ENCODE data around the gene PSENEN. TPM values are rescaled to one million over a fixed set of nuclear protein-coding genes. Genes with fewer than 3 reads are reported as not detected.

The PSENEN gene
- total and polyA plus RNA-seq, 9 of the 15 experiments (the other 6 are each of a cell fraction or from before 2014, with no cell fraction given), result 34.5 to 299 (median 61.1) TPM

DNA sequence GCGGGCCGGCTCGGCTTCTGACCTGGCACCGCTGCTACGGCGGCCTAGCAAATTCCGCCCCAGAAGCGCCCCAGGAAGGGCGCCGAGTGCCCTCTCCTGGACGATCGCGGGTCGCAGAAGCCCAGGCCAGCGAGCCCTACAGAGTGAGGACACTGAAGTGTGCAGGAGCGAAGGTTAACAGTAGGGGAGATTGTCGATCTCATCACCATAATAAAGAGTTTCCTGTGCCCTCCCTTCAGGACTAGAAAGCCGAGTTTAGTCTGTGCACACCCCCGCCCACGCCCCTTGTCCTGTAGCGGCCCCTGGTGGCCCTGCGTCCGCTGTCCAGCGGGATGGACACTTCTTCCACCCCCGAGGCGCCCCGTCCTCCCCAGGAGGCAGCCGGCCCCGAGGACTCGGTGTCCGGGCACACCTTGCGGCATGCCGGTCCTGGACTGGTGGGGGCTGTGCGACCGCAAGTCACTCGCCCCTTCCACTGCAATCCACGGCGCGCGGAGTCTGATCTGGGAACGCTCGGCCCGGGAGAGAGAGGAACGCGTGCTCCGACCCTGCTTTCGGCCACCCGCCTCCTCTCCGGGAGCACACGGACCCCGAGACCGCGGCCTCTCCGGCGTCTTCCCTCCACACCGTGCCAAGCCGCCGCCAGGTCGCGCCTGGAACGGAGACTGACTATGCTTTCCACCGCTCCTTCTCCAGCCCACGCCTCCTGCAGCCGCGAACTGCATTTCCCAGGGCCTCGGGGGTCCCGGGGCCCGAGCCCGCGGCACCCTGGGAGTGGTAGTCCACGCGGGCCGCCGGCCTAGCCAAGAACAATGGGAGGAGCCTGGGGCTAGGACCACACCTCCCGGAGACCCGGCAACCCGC lies 28.4 kb upstream of the PSENEN start (continued):
- TF ChIP-seq PHF21A (IDR thresholded peaks at IDR 0.05; ENCODE audit: borderline replicate concordance, low read depth) (peak; percentile 70; the same call in 1 of the 2 replicates), TAF7 (tag; IDR thresholded peaks at IDR 0.05) (no peak), ELF4 (CRISPR knock-in tag; IDR thresholded peaks at IDR 0.05) (no peak), ZNF143 (CRISPR knock-in tag; IDR thresholded peaks at IDR 0.05) (peak; percentile 87), NELFE (IDR thresholded peaks at IDR 0.05; ENCODE audit: insufficient read depth, insufficient read length) (no peak), SNRNP70 (optimal IDR thresholded peaks at IDR 0.05; ENCODE audit: low read depth, low read length) (no peak), BCOR (IDR thresholded peaks at IDR 0.05) (peak; percentile 55; the same call in 1 of the 2 replicates), TAL1 (IDR thresholded peaks at IDR 0.05) (no peak), MECOM (CRISPR knock-in tag; IDR thresholded peaks at IDR 0.05) (no peak), ESRRB (CRISPR knock-in tag; IDR thresholded peaks at IDR 0.05; ENCODE audit: borderline replicate concordance) (no peak), PTTG1 (tag; IDR thresholded peaks at IDR 0.05; ENCODE audit: low read depth) (no peak), MCM3 (IDR thresholded peaks at IDR 0.05) (no peak), ARHGAP35 (IDR thresholded peaks at IDR 0.05; ENCODE audit: partially characterized antibody) (no peak), RBM25 (IDR thresholded peaks at IDR 0.05; ENCODE audit: low read depth, low read length, severe bottlenecking) (no peak), ZBTB17 (CRISPR knock-in tag; IDR thresholded peaks at IDR 0.05) (peak; percentile 77), BRD4 (IDR thresholded peaks at IDR 0.05) (no peak), ZNF830 (CRISPR knock-in tag; IDR thresholded peaks at IDR 0.05) (no peak)
- TF ChIP-seq, protein P1, sequence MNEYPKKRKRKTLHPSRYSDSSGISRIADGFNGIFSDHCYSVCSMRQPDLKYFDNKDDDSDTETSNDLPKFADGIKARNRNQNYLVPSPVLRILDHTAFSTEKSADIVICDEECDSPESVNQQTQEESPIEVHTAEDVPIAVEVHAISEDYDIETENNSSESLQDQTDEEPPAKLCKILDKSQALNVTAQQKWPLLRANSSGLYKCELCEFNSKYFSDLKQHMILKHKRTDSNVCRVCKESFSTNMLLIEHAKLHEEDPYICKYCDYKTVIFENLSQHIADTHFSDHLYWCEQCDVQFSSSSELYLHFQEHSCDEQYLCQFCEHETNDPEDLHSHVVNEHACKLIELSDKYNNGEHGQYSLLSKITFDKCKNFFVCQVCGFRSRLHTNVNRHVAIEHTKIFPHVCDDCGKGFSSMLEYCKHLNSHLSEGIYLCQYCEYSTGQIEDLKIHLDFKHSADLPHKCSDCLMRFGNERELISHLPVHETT (CRISPR knock-in tag; conservative IDR thresholded peaks at IDR 0.05 in 1 of 2, IDR thresholded peaks at IDR 0.05 in 1 of 2), result no peak
- TF ChIP-seq, protein P2, sequence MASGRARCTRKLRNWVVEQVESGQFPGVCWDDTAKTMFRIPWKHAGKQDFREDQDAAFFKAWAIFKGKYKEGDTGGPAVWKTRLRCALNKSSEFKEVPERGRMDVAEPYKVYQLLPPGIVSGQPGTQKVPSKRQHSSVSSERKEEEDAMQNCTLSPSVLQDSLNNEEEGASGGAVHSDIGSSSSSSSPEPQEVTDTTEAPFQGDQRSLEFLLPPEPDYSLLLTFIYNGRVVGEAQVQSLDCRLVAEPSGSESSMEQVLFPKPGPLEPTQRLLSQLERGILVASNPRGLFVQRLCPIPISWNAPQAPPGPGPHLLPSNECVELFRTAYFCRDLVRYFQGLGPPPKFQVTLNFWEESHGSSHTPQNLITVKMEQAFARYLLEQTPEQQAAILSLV (tag; IDR thresholded peaks at IDR 0.05), result no peak
- TF ChIP-seq, protein P3, sequence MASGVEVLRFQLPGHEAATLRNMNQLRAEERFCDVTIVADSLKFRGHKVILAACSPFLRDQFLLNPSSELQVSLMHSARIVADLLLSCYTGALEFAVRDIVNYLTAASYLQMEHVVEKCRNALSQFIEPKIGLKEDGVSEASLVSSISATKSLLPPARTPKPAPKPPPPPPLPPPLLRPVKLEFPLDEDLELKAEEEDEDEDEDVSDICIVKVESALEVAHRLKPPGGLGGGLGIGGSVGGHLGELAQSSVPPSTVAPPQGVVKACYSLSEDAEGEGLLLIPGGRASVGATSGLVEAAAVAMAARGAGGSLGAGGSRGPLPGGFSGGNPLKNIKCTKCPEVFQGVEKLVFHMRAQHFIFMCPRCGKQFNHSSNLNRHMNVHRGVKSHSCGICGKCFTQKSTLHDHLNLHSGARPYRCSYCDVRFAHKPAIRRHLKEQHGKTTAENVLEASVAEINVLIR (CRISPR knock-in tag; IDR thresholded peaks at IDR 0.05), result no peak
- TF ChIP-seq, protein P4, sequence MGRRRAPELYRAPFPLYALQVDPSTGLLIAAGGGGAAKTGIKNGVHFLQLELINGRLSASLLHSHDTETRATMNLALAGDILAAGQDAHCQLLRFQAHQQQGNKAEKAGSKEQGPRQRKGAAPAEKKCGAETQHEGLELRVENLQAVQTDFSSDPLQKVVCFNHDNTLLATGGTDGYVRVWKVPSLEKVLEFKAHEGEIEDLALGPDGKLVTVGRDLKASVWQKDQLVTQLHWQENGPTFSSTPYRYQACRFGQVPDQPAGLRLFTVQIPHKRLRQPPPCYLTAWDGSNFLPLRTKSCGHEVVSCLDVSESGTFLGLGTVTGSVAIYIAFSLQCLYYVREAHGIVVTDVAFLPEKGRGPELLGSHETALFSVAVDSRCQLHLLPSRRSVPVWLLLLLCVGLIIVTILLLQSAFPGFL (CRISPR knock-in tag; IDR thresholded peaks at IDR 0.05), result no peak
- TF ChIP-seq, protein P5, sequence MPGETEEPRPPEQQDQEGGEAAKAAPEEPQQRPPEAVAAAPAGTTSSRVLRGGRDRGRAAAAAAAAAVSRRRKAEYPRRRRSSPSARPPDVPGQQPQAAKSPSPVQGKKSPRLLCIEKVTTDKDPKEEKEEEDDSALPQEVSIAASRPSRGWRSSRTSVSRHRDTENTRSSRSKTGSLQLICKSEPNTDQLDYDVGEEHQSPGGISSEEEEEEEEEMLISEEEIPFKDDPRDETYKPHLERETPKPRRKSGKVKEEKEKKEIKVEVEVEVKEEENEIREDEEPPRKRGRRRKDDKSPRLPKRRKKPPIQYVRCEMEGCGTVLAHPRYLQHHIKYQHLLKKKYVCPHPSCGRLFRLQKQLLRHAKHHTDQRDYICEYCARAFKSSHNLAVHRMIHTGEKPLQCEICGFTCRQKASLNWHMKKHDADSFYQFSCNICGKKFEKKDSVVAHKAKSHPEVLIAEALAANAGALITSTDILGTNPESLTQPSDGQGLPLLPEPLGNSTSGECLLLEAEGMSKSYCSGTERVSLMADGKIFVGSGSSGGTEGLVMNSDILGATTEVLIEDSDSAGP (CRISPR knock-in tag; IDR thresholded peaks at IDR 0.05), result peak; percentile 23; the same call in 1 of the 2 replicates
